ENCODE results near the gene BLVRB.

GRCh38 chr19:40431698-40432097, 33.8 kb downstream of the BLVRB start:
- TF ChIP-seq REST (IDR thresholded peaks at IDR 0.05; ENCODE audit: unreplicated experiment) (no peak), EZH2phosphoT487 (IDR thresholded peaks at IDR 0.05; ENCODE audit: unreplicated experiment) (no peak), CTCF (conservative IDR thresholded peaks at IDR 0.05; ENCODE audit: low read depth in 2 of 2) (no peak), JUNB (IDR thresholded peaks at IDR 0.05; ENCODE audit: unreplicated experiment) (no peak), POLR2AphosphoS5 (IDR thresholded peaks at IDR 0.05; ENCODE audit: low read depth) (no peak), CREB1 (CRISPR knock-in tag; IDR thresholded peaks at IDR 0.05; ENCODE audit: low read depth) (no peak), NANOG (IDR thresholded peaks at IDR 0.05; ENCODE audit: borderline replicate concordance) (no peak), EZH2 (IDR thresholded peaks at IDR 0.05; ENCODE audit: low read depth, unreplicated experiment) (no peak), ZNF114 (CRISPR knock-in tag; IDR thresholded peaks at IDR 0.05) (no peak), ZNF331 (CRISPR knock-in tag; IDR thresholded peaks at IDR 0.05; ENCODE audit: low read depth) (no peak)
